GF-D8 (cell line): ENCODE data around the gene MBLAC1.

Experiments
- DNase-seq: peaks from one replicate; lab custom pipeline; 2025; lab: John Stamatoyannopoulos, UW

The MBLAC1 gene

GRCh38 chr7:100171087-100171681, 44.4 kb downstream of the MBLAC1 start:
- DNase-seq, result no peak

DNA sequence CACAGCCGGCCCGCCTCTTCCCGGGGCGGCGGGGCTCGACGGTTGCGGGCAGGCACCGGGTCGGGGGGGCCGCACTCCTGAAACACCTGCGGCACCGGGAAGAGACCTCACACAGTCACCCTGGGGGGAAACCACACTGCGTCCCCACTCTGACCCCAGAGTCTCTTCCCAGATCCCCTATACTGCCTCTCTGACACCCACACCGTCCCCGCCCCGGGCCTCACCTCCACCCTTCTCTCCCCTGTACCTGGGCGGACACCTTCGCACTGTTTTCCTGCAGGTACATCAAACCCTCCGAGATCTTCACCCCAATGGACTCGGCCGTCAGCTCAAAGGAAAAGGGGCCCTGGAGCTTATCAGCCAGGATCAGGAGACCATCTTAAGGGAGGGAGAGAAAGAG, 45.1 kb downstream of the MBLAC1 start:
- DNase-seq, result no peak

DNA sequence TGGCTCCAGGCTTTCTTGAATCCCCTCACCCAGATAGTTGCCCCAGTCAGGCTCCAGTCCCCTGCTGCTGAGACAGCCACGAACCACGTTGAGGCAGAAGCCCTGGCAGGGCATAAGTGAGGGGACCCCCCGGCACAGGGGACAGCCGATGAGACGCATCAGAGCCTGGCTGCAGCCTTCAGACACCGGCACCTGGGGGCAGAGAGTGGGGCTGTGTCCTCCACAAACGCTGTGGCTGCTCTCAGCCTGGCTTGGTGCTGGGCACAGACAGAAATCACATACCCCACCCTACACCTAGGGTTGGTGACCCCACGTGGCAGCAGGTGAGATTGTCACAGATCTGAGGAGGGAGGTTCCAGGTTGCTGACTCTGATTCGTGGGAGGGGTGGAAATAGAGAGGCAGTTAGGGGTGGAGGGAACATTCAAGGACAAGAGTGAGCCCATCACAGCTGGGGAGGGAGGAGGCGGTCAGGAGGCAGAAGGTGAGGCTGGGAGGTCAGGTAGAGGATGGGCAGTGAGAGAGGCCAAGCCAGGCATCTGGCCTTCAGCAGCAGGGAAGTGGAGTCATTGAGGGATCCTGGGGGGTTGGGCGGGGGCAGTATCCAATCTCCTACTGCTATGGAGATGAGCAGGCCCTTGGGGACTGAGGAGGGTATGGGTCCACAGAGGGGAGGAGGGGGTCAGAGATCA, 47.2 kb downstream of the MBLAC1 start:
- no peak for DNase-seq

- no peak for DNase-seq
Observed at GRCh38 chr7:100174582-100174981, 47.8 kb downstream of the MBLAC1 start.

DNA sequence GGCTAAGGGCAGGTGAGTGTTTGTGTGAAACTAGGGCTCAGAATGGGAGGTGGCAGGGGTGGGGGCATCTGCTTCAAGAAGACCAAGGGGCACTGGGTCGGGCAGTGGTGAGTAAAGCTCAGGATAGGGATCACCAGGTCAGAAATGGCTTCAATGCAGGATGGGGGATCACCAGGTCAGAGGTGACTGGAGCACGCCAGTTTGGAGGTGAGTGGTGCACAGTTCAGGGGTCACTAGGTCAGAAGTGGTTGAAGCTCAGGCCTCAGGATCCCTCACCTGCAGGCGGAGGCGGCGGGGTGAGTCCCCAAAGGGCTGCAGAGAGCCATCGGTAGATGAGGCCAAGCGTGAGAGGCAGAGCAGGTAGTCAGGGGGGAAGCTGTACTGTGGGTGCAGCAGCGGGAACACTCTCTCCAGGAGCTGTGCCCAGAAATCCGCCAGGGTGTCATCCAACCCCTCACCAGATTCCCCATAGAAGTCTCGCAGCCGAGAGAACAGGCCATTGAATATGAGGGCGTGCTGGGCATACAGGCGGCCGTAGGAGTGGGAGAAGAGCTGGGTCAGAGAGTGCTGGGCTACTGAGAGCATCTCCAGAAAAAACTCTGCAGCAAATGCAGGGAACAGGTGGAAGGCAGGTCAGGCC, 48.6 kb downstream of the MBLAC1 start:
- no peak for DNase-seq

- DNase-seq, result no peak
Observed at GRCh38 chr7:100176096-100177044, 49.6 kb downstream of the MBLAC1 start.

DNA sequence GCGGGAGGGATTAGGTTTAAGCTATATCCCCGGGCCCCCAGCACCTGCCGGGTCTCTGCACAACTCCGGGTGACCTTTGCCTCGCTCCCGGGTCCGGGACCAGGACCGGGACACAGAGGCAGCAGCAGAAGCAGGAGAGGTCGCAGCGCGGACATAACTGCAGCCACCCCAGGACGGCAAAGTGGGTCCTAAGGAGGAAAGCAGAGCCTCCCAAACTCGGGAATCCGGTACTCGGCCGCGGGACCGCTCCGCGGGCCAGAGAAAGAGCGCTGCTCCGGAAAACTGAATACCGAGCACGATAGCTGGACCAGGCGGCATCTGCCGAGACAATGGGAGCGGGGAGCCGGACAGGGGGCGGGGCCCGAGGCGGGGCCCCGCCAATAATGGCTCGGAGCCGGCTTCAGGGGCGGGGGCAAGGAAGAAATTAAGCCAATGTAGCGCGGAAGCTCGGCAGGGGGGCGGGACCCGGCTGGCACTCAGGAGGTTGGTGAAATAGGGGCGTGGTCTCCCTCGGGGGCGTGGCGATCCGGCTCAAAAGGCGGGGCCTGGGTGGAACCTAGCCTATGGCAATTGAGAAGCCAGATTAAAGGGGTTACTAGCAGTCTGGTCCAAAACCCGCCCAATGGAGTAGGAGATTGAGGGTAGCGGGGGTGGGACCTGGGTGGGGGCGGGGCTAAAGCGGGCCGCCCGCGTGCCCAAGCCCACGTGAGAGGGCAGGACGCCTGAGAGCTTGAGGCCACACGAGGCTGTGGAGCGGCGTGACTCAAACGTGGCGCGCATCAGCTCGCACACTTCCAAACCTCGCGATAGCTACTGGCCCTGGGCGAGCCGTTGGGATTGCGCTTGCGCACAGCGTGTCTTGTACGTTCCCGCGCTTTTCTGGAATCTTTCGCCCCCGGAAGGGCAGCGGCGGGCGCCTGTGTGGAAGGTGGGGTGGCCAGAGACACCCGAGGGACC, 50.6 kb downstream of the MBLAC1 start, which contains the start of the genes GPC2 and STAG3:
GPC2 (minus strand) TSS at position 337 of the 957 bp plus-strand sequence; CDS start at position 155, 182 bp downstream.
STAG3 (plus strand) TSS at position 874 of the 957 bp plus-strand sequence. CDS start 2,639 bp downstream, outside the sequence.
- peak; percentile 97 for DNase-seq
